Kidney epithelial cell (primary cell): ENCODE results near the gene TECPR2. TPM values are rescaled to one million over a fixed set of nuclear protein-coding genes. Genes with fewer than 3 reads are reported as not detected.

Experiments used
- DNase-seq: peaks from one replicate; pipeline ENCODE4 v3.0.0-alpha.2; 2010; ENCODE audit warnings: low read depth
- H3K27me3 ChIP-seq: 2 replicates; pipeline ENCODE4 v1.6.0; 2011; ENCODE audit warnings: low read length; ENCODE audit not compliant: control insufficient read depth, insufficient read depth
- H3K36me3 ChIP-seq: 2 replicates; pipeline ENCODE4 v1.5.1; 2011; ENCODE audit warnings: low read length; ENCODE audit not compliant: control insufficient read depth, insufficient read depth
- H3K4me3 ChIP-seq: 2 replicates; pipeline ENCODE4 v1.5.1; 2011; ENCODE audit warnings: low read depth, mild to moderate bottlenecking, control low read depth, low read length
- total RNA-seq: library from RNA; depleted of rRNA; stranded (reverse); fragments of >200 nt; gene quantifications from 2 replicates; pipeline ENCODE4 v1.2.3, GENCODE V29; 2015
- TF ChIP-seq, protein P1 (sequence below): IDR thresholded peaks from 2 replicates; pipeline ENCODE4 v1.5.1; 2011; ENCODE audit warnings: mild to moderate bottlenecking, moderate library complexity, low read length, control low read depth, inconsistent platforms; ENCODE audit not compliant: insufficient read depth, poor library complexity, severe bottlenecking

The TECPR2 gene
- total RNA-seq, 1 donor from 2014 or later: 16.6 TPM

DNA sequence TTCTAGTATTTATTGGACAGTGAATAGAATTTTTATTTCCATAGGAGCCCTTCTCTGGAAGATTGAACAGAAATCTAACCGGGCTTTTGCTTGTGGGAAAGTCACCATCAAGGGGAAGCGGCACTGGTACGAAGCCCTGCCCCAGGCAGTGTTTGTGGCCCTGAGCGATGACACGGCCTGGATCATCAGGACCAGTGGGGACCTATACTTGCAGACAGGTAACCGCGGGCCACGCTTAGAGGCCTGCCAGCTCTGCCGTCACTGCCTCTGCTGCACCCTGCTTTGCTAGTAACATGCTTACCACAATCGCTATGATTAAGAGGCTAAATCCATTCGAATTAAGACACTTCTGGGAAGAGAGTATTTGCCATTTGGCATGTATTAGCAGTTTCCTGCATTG is 77.7 kb downstream of the TECPR2 start:
- H3K4me3 ChIP-seq: no peak overlapping the region
- H3K27me3 ChIP-seq: no peaks in the 10 kb centered on the region
- TF ChIP-seq, protein P1, sequence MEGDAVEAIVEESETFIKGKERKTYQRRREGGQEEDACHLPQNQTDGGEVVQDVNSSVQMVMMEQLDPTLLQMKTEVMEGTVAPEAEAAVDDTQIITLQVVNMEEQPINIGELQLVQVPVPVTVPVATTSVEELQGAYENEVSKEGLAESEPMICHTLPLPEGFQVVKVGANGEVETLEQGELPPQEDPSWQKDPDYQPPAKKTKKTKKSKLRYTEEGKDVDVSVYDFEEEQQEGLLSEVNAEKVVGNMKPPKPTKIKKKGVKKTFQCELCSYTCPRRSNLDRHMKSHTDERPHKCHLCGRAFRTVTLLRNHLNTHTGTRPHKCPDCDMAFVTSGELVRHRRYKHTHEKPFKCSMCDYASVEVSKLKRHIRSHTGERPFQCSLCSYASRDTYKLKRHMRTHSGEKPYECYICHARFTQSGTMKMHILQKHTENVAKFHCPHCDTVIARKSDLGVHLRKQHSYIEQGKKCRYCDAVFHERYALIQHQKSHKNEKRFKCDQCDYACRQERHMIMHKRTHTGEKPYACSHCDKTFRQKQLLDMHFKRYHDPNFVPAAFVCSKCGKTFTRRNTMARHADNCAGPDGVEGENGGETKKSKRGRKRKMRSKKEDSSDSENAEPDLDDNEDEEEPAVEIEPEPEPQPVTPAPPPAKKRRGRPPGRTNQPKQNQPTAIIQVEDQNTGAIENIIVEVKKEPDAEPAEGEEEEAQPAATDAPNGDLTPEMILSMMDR: no peak

DNA sequence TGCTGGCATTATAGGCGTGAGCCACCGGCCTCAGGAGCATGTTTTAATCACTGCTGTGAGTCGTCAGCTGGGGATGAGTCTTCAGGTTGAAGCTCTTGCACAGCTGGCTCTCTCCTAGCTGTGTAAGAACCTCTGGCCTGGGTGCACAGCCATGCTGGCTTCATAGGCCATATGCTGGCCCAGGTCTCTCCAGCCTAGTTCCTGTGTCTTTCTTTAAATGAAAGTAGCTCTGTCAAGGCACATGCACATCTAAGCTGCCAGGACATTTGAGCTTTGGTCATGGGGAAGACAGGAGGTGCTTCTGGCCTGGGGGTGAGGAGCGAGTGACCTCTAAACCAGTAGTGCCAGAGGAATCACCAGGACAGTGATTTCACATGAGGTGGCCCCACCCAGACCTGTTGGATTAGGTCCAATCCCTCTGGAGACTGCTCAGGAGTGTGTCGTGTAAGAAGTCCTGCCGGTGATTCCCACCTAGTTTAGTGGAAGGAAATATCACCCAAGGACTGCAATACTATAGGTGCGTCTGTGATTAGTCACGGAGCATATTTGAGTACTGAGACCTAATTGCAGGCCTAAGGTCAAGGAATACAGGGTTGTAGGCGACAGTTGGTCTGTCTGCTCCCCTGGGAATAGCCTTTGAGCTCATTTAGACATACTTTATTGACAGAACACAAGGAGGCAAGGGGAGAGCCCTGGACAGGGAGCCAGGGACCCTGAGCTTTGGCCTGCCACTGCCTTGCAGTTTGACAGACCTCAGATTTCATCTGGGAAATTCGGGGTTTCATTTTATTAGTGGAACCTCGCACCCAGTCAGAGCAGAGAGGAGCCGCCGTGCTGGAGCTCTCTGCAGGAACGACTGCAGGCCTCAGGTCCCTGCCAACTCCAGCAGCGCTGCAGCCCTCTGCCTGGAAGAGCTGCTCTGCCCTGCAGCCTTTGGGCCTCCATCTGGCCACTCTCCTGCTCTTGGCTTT is 79.8 kb downstream of the TECPR2 start:
- DNase-seq: no peak
- TF ChIP-seq, protein P1: no peak

More for the DNA sequence above, 77.7 kb downstream of the TECPR2 start:
- H3K36me3 ChIP-seq: no peaks in the 10 kb centered on the region
- DNase-seq: no peak

DNA sequence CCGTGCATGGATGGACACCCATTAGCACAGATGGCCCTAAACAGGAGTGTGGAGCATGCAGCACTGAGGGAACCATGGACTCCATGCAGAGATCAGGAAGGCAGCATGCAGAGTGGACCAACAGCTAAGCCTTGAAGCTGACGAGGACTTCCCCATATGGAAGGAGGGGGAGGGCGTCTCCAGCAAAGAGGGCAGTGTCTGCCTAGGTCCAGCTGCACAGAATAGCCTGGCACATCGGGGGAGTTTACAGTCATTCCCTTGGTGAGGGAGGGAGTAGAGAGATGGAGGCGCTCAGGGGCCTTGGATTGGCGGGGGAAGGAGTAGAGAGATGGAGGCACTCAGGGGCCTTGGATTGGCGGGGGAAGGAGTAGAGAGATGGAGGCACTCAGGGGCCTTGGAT is 82.3 kb downstream of the TECPR2 start:
- no peak overlapping the region for H3K4me3 ChIP-seq
- no peak for DNase-seq
- peaks cover 2% of the 10 kb centered on the region for H3K36me3 ChIP-seq
- H3K27me3 ChIP-seq: no peaks in the 10 kb centered on the region
- TF ChIP-seq, protein P1: no peak

More for the DNA sequence above, 79.8 kb downstream of the TECPR2 start:
- Histone ChIP-seq H3K27me3 (no peaks in the 10 kb centered on the region), H3K4me3 (no peak overlapping the region), H3K36me3 (no peaks in the 10 kb centered on the region)

DNA sequence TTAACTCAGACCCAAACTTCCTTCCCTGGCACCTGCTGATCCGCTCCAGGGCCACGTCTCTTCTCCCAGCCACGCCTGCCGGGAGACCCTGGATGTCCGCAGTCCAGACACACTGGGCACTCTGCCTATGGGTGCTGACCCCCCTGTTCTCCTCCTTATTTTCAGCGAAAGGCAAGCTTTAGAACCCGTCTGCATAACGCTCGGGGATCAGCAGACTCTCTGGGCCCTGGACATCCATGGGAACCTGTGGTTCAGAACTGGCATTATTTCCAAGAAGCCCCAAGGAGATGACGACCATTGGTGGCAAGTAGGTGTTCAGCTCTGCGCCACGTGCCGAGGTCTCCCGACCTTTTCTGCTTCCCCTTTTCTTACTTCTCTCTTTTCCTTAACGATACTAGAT is 82.9 kb downstream of the TECPR2 start:
- Histone ChIP-seq H3K4me3 (no peak overlapping the region), H3K27me3 (no peaks in the 10 kb centered on the region), H3K36me3 (peaks cover 2% of the 10 kb centered on the region)
- TF ChIP-seq, protein P1: no peak
- no peak for DNase-seq

DNA sequence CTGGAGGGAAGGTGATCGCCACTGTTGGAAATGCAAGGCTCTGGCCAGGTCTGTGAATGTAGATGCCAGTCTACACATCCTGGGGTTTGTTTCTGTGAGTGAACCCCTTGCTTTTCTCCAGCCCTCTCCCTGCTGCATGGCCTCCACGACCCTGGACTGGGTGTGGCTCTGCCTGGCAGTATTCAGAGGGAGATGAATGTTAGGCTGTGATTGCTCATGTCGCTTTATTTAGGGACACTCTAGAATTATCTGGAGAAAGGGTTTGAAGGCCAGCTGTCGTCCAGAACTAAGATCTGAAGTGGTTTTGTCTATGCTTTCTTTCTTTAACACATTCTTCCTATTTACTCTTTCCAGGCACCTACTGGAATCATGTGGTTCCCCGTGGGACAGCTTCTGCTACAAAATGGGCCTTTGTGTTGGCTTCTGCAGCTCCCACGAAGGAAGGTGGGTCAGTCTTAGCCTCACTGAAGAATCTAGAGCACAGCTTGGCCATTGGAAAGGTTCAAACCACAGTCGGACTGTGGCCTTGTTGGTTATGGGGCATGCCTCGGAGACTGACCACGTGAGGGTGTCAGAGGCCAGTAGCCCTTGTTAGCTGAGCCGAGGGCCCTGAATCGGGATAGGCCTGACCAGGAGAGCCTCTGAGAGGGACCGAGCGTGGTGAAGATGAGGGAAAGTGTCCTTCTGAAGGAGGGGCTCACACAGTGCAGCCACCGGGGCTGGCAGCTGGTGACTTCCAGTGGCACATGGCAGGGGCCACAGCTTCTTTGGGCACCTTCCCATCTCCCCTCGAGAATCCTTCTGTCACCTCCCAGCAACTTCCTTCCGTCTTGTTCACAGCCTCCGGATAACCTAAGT is 87.7 kb downstream of the TECPR2 start:
- TF ChIP-seq, protein P1: no peak
- Histone ChIP-seq H3K4me3 (no peak overlapping the region), H3K27me3 (no peaks in the 10 kb centered on the region), H3K36me3 (peaks cover 2% of the 10 kb centered on the region)
- no peak for DNase-seq
